Progenitor cell of endocrine pancreas (in vitro differentiated cells): ENCODE results near the gene SEPTIN6. TPM values are rescaled to one million over a fixed set of nuclear protein-coding genes. Genes with fewer than 3 reads are reported as not detected.

Experiments
- DNase-seq: peaks from one replicate; pipeline ENCODE4 v3.0.0; 2021; ENCODE audit warnings: low spot score; ENCODE audit not compliant: unreplicated experiment
- H3K27ac Mint-ChIP-seq: 2 replicates; pipeline ENCODE4 v1.8.0; 2021; ENCODE audit warnings: mild to moderate bottlenecking, moderate library complexity, mixed read lengths
- H3K27me3 Mint-ChIP-seq: 2 replicates; pipeline ENCODE4 v1.8.0; 2021; ENCODE audit warnings: mixed read lengths
- H3K36me3 Mint-ChIP-seq: 2 replicates; pipeline ENCODE4 v1.8.0; 2022; ENCODE audit warnings: mixed read lengths; ENCODE audit not compliant: insufficient read depth
- H3K4me1 Mint-ChIP-seq: 2 replicates; pipeline ENCODE4 v1.8.0; 2021; ENCODE audit warnings: low read depth, mixed read lengths
- H3K4me3 Mint-ChIP-seq: 2 replicates; pipeline ENCODE4 v1.8.0; 2021; ENCODE audit warnings: low read depth, mild to moderate bottlenecking, moderate library complexity, mixed read lengths
- H3K9me3 Mint-ChIP-seq: 2 replicates; pipeline ENCODE4 v1.8.0; 2021; ENCODE audit warnings: low read depth, mixed read lengths
- long read RNA-seq: library from polyadenylated mRNA; unstranded; transcript quantifications from one replicate; pipeline ENCODE4 v2.0.0, GENCODE V29; 2020
- total RNA-seq: library from RNA; stranded (reverse); gene quantifications from 2 replicates; pipeline ENCODE4 v1.2.1, GENCODE V29; 2021
- TF ChIP-seq, protein P1 (sequence below): fragments of 200-600 bp; sonication (generic); IDR thresholded peaks from one replicate; pipeline ENCODE4 v1.5.0; 2021; ENCODE audit warnings: antibody characterized with exemption, mild to moderate bottlenecking; ENCODE audit not compliant: unreplicated experiment

Gene SEPTIN6
- total RNA-seq: 37.1 and 40.2 TPM in 2 replicates
- long read RNA-seq, transcript SEPT6-201 (10 exons, 2,693 nt): major isoform, 18 of 60 reads
- long read RNA-seq, transcript SEPT6-202 (10 exons, 1,576 nt): minor isoform, 14 of 60 reads
- long read RNA-seq, partial matches to known transcripts: 18 of 60 reads
- long read RNA-seq, other reads (novel, unspliced or antisense): 7 of 60 reads

DNA sequence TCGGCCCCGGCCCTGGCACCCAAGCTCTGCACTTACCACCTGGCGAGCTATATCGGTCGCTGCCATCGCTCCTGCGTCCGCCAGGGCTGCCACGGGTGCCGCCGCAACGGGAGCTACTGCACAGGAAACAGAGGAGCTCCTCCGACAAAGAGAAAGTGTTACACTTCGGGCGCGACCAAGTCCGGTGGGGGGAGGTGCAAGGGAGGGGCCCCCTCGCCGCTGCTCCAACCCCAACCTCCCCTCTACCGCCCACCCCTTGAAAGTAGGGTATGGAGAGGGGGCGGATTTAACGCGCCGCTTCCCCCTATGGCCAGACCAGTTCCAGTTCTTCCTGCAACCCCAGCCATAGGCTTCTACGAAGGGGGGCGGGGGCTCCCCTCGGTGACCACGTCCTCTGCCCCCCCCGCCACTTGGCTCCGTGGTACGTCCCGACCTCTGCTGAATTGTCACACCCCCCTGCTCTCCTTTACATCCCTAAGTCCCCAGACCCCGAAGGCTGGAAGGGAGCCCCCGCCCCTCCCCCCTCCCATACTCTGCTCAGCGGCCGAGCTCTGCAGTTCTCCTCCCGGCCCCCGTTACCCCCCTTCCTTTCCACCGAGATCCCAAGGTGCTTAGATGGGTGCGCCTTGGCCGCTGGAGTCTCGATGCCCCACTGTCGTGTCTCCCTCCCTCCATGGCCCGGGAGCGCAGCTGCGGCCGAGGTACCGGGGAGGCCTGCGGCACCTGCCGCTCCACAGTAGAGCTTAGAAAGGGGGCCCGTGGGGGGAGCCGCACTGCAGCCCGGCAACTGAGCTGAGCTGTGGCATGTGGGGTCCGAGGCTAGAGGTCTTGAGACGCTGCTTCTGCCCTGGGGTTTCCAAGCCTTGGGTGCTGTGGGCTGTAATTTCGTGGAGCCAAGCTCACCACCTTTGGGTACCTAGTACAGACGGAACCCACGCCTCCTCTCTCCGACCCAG is at the start of gene SEPTIN6:
Gene SEPTIN6 (minus strand): TSS at position 129 of the 956 bp plus-strand sequence. CDS start 63 bp downstream, at position 66.
- TF ChIP-seq, protein P1, sequence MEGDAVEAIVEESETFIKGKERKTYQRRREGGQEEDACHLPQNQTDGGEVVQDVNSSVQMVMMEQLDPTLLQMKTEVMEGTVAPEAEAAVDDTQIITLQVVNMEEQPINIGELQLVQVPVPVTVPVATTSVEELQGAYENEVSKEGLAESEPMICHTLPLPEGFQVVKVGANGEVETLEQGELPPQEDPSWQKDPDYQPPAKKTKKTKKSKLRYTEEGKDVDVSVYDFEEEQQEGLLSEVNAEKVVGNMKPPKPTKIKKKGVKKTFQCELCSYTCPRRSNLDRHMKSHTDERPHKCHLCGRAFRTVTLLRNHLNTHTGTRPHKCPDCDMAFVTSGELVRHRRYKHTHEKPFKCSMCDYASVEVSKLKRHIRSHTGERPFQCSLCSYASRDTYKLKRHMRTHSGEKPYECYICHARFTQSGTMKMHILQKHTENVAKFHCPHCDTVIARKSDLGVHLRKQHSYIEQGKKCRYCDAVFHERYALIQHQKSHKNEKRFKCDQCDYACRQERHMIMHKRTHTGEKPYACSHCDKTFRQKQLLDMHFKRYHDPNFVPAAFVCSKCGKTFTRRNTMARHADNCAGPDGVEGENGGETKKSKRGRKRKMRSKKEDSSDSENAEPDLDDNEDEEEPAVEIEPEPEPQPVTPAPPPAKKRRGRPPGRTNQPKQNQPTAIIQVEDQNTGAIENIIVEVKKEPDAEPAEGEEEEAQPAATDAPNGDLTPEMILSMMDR: peak; percentile 17
- peaks cover 18% of the 10 kb centered on the region for H3K27me3 Mint-ChIP-seq
- no peaks in the 10 kb centered on the region for H3K36me3 Mint-ChIP-seq
- peak within 1 kb of the TSS; percentile 95 for H3K4me3 Mint-ChIP-seq
- peaks cover 9% of the 10 kb centered on the region for H3K4me1 Mint-ChIP-seq
- H3K9me3 Mint-ChIP-seq: peaks cover 11% of the 10 kb centered on the region
- H3K27ac Mint-ChIP-seq: peak within 1 kb of the TSS; percentile 84
- peak; percentile 57 for DNase-seq

DNA sequence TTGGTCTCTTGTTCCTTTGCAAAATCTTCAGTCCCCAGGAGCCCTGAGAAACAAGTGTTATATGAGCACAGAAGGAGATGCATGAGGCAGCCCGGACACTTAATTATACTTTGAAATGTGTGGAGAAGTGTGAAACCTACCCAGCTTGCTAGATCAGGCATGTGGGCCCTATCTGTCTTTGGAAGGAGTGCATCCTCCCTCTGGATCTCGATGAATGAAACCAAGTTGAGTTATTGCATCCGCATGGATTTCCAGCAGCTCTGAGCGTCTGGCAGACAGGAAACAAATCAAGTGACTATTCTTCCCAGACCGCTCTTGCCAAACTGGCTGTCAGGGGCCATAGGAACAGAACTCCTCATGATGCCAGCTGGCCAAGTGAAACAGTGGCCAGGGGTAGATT is 45.8 kb upstream of the SEPTIN6 start:
- Mint-ChIP-seq H3K36me3 (no peaks in the 10 kb centered on the region), H3K27ac (no peak overlapping the region), H3K27me3 (no peaks in the 10 kb centered on the region), H3K4me3 (no peak overlapping the region), H3K9me3 (no peaks in the 10 kb centered on the region), H3K4me1 (no peaks in the 10 kb centered on the region)
- TF ChIP-seq, protein P1: no peak
- no peak for DNase-seq

DNA sequence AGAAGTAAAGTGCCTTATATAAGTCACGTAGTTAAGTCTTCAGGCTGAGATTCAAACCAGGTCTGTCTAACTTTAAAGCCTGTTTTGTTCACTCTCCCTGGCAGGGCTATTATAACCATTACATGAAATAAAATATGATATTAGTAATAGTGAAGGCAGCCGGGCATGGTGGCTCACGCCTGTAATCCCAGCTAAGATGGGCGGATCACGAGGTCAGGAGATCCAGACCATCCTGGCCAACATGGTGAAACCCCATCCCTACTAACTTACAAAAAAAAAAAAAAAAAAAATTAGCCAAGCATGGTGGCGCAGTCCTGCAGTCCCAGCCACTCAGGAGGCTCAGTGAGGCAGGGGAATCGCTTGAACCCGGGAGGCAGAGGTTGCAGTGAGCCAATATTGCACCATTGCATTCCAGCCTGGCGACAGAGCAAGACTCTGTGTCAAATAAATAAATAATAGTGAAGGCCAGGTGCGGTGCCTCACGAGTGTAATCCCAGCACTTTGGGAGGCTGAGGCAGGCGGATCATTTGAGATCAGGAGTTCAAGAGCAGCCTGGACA is 43.3 kb upstream of the SEPTIN6 start:
- Mint-ChIP-seq H3K4me3 (no peak overlapping the region), H3K27me3 (peaks cover 3% of the 10 kb centered on the region), H3K27ac (no peak overlapping the region), H3K36me3 (no peaks in the 10 kb centered on the region), H3K4me1 (no peaks in the 10 kb centered on the region), H3K9me3 (peaks cover 1% of the 10 kb centered on the region)
- TF ChIP-seq, protein P1: no peak
- no peak for DNase-seq

DNA sequence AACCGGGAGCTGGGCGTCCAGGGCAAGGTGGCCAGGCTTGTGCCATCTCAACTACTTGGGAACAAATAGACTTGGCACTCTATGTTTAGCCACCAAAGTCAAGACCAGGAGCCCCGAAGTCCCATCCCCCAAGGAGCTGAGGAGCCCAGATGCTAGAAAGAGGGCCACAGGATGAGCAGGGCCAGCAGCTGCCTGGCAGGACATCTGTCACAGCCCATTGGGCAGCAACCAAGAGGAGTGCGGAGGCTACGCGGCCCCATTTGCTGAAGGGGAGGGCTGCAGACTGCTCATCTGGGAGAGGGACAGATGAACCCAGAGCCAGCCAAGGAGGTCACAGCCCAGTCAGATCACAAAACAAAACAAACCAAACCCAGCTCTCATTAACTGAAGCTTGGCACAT is 42.5 kb upstream of the SEPTIN6 start:
- Mint-ChIP-seq H3K4me1 (no peaks in the 10 kb centered on the region), H3K27ac (no peak overlapping the region), H3K27me3 (peaks cover 3% of the 10 kb centered on the region), H3K4me3 (no peak overlapping the region), H3K9me3 (peaks cover 6% of the 10 kb centered on the region), H3K36me3 (no peaks in the 10 kb centered on the region)
- DNase-seq: no peak
- TF ChIP-seq, protein P1: no peak

DNA sequence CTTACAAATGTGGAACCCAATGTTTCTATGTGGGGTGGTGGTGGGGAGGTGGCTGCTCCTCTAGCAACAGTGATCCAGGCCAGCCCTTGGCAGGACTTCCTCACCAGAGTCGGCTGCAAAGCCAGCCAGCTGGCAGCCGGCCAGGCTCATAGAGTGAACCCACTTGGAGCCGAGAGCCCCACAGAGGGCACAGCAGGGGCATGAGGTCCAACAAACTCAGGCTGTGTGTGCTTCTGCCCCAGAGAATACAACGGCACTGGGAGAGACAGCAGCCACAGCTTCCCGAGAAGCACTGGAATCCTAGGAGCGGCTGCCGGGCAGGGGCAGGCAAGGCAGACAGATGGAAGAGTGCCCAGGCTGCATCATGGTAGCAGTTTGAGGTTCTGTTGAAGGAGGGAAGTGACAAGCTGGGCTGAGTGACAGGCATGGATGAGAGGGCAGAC is 42.0 kb upstream of the SEPTIN6 start:
- H3K4me3 Mint-ChIP-seq: no peak overlapping the region

More for the DNA sequence above, 42.0 kb upstream of the SEPTIN6 start:
- Mint-ChIP-seq H3K27ac (no peak overlapping the region), H3K36me3 (no peaks in the 10 kb centered on the region), H3K9me3 (peaks cover 6% of the 10 kb centered on the region), H3K27me3 (peaks cover 3% of the 10 kb centered on the region), H3K4me1 (no peaks in the 10 kb centered on the region)
- DNase-seq: no peak
- TF ChIP-seq, protein P1: no peak
